Chondrocyte (in vitro differentiated cells): ENCODE results near the gene RIMS4. TPM values are rescaled to one million over a fixed set of nuclear protein-coding genes. Genes with fewer than 3 reads are reported as not detected.

Experiments
- DNase-seq: peaks from one replicate; pipeline ENCODE4 v3.0.0; 2021; ENCODE audit warnings: mixed read lengths, low spot score
- H3K27ac Mint-ChIP-seq: one replicate; pipeline ENCODE4 v1.8.0; 2021; ENCODE audit warnings: mild to moderate bottlenecking, moderate library complexity, mixed read lengths; ENCODE audit not compliant: unreplicated experiment
- H3K27me3 Mint-ChIP-seq: 2 replicates; pipeline ENCODE4 v1.8.0; 2021; ENCODE audit warnings: low read depth, mixed read lengths
- H3K36me3 Mint-ChIP-seq: 2 replicates; pipeline ENCODE4 v1.8.0; 2021; ENCODE audit warnings: low read depth, mixed read lengths
- H3K4me1 Mint-ChIP-seq: 2 replicates; pipeline ENCODE4 v1.8.0; 2021; ENCODE audit warnings: low read depth, mild to moderate bottlenecking, mixed read lengths
- H3K4me3 Mint-ChIP-seq: one replicate; pipeline ENCODE4 v1.8.0; 2021; ENCODE audit warnings: mild to moderate bottlenecking, moderate library complexity, mixed read lengths; ENCODE audit not compliant: unreplicated experiment
- H3K9me3 Mint-ChIP-seq: 2 replicates; pipeline ENCODE4 v1.8.0; 2021; ENCODE audit warnings: low read depth, mixed read lengths
- total RNA-seq: library from RNA; stranded (reverse); gene quantifications from 3 replicates; pipeline ENCODE4 v1.2.1, GENCODE V29; 2021
- TF ChIP-seq, protein P1 (sequence below): fragments of 200-600 bp; sonication (generic); IDR thresholded peaks from 2 replicates; pipeline ENCODE4 v1.5.0; 2021; ENCODE audit warnings: antibody characterized with exemption, mild to moderate bottlenecking, moderate library complexity

Gene RIMS4
- total RNA-seq, 1 donor from 2014 or later = 2.1 TPM

DNA sequence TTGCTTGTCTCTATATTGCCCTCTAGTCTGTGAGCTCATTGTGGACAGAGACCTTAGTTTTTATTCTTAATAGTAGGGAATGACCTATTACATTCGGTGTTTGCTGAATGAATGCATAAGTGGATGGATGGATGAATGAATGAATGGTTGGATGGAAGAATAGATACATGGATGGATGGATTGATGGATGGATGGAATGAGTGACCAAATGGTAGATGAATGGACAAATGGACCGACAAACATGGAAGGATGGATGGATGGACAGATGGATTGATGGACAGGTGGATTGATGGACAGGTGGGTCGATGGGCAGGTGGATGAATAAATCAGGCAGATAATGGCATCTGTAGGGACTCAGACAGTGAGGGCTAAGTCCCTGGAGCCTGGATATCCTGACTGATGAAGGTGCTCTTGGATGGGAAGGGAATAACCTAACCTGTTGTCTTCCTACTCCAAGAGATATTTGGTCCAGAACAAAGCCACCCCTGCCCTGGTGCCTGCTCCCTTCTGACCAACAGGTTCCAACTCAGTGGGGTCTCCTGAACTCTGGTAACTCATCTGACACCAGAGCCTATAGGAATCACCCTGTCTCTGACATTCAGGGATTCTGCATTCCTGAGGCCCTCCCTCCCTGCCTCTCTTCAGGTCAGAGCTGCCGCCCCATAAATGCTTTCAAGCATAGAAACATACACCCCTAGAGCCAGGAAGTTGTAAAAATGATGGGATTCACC, 104.8 kb downstream of the RIMS4 start:
- no peaks in the 10 kb centered on the region for H3K36me3 Mint-ChIP-seq
- no peak for DNase-seq
- no peak overlapping the region for H3K4me3 Mint-ChIP-seq
- peak overlapping the region; percentile 11 for H3K27ac Mint-ChIP-seq
- H3K4me1 Mint-ChIP-seq = peaks cover 64% of the 10 kb centered on the region
- H3K9me3 Mint-ChIP-seq = no peaks in the 10 kb centered on the region
- TF ChIP-seq, protein P1, sequence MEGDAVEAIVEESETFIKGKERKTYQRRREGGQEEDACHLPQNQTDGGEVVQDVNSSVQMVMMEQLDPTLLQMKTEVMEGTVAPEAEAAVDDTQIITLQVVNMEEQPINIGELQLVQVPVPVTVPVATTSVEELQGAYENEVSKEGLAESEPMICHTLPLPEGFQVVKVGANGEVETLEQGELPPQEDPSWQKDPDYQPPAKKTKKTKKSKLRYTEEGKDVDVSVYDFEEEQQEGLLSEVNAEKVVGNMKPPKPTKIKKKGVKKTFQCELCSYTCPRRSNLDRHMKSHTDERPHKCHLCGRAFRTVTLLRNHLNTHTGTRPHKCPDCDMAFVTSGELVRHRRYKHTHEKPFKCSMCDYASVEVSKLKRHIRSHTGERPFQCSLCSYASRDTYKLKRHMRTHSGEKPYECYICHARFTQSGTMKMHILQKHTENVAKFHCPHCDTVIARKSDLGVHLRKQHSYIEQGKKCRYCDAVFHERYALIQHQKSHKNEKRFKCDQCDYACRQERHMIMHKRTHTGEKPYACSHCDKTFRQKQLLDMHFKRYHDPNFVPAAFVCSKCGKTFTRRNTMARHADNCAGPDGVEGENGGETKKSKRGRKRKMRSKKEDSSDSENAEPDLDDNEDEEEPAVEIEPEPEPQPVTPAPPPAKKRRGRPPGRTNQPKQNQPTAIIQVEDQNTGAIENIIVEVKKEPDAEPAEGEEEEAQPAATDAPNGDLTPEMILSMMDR = no peak
- no peaks in the 10 kb centered on the region for H3K27me3 Mint-ChIP-seq

DNA sequence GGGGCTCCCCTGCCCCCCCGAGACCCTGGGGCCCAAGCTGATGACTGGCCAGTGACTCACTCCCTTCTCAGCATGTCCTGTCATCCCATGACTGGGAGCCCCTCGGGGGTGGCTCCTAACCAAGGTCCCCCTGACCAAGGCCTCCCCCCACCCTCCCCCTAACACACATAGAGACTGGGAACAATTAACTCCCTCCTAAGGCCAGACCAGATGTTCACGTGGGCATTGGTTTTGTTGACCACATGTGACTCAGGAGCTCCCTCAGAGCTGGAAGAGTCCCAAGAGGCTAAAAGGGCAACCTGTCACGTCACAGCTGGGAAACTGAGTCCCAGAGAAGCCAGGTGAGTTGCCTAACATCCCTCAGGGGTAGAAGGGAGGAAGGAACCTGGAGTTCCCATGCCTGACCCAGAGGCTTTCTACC, 105.8 kb downstream of the RIMS4 start:
- Mint-ChIP-seq H3K4me1 (peaks cover 70% of the 10 kb centered on the region), H3K27ac (no peak overlapping the region)
- DNase-seq = no peak

DNA sequence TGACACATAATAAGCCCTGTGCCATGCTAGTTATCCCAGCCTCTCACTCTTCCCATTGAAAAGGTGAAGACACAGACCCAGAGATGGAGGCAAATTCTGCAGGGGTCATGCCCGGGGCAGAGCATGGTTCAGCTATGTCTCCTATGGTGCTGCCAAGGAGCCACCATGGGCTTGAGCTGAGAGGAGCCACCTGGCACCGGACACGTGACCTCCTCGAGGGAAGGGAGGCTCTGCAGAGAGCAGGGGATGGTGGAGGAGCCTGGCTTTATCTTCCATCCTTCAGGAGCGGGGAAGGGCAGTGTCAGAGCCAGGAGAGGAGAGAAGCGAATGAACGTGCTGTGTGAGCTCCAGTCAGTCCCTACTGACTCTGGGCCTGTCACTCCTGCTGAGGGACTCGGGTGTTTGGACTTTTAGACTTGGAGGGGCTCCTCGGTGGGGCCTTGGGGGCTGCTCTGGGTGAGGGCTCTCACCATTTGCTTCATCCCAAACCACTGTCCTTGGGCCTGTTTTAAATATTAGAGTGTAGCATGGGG, 106.3 kb downstream of the RIMS4 start:
- no peak overlapping the region for H3K4me3 Mint-ChIP-seq
- TF ChIP-seq, protein P1 = no peak
- no peak overlapping the region for H3K27ac Mint-ChIP-seq
- H3K36me3 Mint-ChIP-seq = no peaks in the 10 kb centered on the region
- H3K4me1 Mint-ChIP-seq = peaks cover 71% of the 10 kb centered on the region
- H3K9me3 Mint-ChIP-seq = no peaks in the 10 kb centered on the region
- H3K27me3 Mint-ChIP-seq = no peaks in the 10 kb centered on the region
- no peak for DNase-seq

More for the DNA sequence above, 105.8 kb downstream of the RIMS4 start:
- H3K27me3 Mint-ChIP-seq = no peaks in the 10 kb centered on the region
- H3K36me3 Mint-ChIP-seq = no peaks in the 10 kb centered on the region
- TF ChIP-seq, protein P1 = no peak
- no peak overlapping the region for H3K4me3 Mint-ChIP-seq
- H3K9me3 Mint-ChIP-seq = no peaks in the 10 kb centered on the region

DNA sequence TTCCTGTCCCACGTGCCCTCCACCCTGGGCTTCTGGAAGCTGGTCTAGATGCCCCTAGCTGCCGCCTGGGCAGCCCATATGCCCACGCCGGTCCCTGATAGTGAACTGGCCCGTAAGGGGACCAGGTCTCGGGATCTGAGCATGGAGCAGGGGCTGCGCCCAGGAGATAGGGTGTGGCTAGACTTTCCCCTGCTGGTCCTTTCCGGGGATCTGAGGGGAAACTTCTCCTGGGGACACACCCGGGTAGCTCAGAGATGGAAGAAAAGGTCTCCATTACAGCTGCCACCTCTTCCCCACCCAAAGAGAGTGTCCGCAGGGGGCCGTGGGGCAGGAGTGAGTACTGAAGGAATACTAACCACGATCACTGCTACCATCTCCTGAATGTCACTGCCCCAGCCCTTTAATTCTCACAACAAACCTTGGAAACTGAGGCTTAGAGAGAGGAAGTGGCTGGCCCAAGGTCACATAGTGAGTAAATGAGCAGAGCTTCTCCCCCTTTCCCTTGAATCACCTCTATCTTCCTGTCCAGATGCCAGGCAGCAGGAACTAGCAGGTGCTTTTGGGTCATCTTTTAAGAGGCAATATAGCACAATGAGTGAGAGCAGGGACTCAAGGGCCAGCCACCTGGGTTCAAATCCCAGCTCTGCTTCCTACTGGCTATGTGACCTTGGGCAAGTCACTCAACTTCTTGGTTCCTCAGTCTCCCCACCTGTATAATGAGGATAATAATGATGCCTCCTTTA, 107.0 kb downstream of the RIMS4 start:
- Mint-ChIP-seq H3K9me3 (no peaks in the 10 kb centered on the region), H3K27me3 (no peaks in the 10 kb centered on the region), H3K36me3 (no peaks in the 10 kb centered on the region), H3K4me3 (no peak overlapping the region), H3K4me1 (peaks cover 78% of the 10 kb centered on the region), H3K27ac (peak overlapping the region; percentile 71)
- TF ChIP-seq, protein P1 = no peak
- DNase-seq = no peak

DNA sequence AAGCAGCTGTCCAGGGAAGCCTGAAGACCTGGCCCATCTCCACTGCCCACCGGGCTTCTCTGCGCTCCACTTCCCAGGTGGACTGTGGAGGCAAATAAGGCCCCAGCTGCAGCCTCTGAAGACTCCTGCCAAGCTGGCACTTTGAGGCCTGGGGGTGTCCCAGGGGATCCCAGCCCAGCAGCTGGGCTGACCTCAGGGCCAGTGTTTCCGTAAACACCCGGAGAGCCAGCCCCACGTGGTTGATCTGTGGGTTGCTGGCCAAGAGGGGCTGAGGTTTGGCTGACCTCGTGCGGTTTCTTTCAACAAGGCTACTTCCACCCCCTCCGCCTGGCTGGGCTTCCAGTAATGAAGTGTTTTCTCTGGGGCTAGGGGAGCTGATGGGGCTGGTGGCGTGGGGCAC, 107.6 kb downstream of the RIMS4 start:
- Mint-ChIP-seq H3K4me3 (no peak overlapping the region), H3K9me3 (no peaks in the 10 kb centered on the region), H3K4me1 (peaks cover 83% of the 10 kb centered on the region), H3K27me3 (no peaks in the 10 kb centered on the region), H3K36me3 (no peaks in the 10 kb centered on the region), H3K27ac (peak overlapping the region; percentile 71)
- DNase-seq = no peak
- TF ChIP-seq, protein P1 = no peak
